Mammary epithelial cell (primary cell): Measurements from ENCODE around the gene INSC.

Experiments
- EZH2 ChIP-seq: IDR thresholded peaks from 2 replicates; pipeline ENCODE4 v1.6.1; 2012; ENCODE audit warnings: low read length, inconsistent platforms, borderline replicate concordance
- TF ChIP-seq, protein P1 (sequence below), 2 donors: IDR thresholded peaks in 1 of 2; conservative IDR thresholded peaks in 1 of 2; 2 replicates each; pipeline ENCODE4 v1.5.1; 2011 to 2012; ENCODE audit warnings: inconsistent platforms in 2 of 2, low read length in 2 of 2, mild to moderate bottlenecking in 2 of 2, control low read depth in 1 of 2, low read depth in 1 of 2; ENCODE audit not compliant: insufficient read depth in 1 of 2; ENCODE audit errors: extremely low read depth in 1 of 2

DNA sequence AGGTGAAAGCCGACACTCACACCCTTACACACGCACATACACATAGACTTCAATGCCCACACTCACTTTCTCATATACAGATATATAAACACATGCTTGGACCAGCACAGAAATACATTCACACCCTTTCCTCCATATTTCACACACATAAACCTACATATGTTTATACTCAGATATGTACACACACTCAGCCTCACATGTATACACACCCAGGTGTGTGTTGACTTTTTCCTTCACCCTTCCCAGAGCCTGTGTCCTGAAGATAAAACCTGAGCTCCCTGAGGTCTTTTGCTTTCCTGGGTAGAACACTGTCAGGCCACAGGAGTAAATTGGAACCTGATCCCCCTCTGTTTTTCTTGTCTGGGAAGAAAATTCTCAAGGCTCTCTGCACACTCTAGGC, 62.8 kb downstream of the INSC start:
- TF ChIP-seq, protein P1, sequence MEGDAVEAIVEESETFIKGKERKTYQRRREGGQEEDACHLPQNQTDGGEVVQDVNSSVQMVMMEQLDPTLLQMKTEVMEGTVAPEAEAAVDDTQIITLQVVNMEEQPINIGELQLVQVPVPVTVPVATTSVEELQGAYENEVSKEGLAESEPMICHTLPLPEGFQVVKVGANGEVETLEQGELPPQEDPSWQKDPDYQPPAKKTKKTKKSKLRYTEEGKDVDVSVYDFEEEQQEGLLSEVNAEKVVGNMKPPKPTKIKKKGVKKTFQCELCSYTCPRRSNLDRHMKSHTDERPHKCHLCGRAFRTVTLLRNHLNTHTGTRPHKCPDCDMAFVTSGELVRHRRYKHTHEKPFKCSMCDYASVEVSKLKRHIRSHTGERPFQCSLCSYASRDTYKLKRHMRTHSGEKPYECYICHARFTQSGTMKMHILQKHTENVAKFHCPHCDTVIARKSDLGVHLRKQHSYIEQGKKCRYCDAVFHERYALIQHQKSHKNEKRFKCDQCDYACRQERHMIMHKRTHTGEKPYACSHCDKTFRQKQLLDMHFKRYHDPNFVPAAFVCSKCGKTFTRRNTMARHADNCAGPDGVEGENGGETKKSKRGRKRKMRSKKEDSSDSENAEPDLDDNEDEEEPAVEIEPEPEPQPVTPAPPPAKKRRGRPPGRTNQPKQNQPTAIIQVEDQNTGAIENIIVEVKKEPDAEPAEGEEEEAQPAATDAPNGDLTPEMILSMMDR (conservative IDR thresholded peaks at IDR 0.05 in 1 of 2, IDR thresholded peaks at IDR 0.05 in 1 of 2; ENCODE audit: extremely low read depth in 1 of 2, insufficient read depth in 1 of 2, low read depth in 1 of 2, low read length in 2 of 2), result no peak
- TF ChIP-seq EZH2, result no peak
